ENCODE data around the gene FHL3. TPM values are rescaled to one million over a fixed set of nuclear protein-coding genes. Genes with fewer than 3 reads are reported as not detected.

The FHL3 gene
- total RNA-seq, 1 donor from 2014 or later, result 57.9 TPM

DNA sequence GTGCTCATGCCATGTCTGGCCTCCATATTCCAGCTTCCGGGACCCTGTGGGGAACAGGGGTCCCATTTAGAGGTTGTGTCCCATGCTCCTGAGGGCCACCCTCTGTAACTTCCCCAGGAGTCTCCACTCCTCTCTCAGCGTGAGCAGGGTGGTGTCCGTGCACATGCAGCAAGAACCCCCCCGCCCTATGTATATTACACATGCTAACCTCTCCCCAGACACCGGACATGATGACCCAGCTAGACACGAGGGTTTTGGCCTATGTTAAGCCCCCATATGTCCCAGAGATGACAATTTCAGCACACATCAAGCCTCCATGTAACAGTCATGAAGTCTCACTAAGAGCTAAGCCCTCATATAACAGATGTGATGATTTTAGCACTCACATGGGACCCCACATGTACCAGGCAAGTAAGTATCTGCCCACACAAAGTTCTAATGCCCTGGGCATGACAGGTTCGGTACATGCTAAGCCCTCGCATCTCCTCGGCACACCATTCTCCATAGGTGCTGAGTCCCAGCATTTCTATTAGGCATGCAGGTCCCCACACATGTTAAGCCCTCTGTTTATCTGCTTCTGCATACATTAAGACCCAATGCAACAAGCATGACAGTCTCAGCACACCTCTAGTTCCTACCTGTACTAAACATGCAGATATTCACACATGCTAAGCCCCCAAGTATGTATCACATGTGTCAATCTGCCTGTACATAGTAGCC lies 7.1 kb downstream of the FHL3 start:
- H3K27ac Mint-ChIP-seq (ENCODE audit: unreplicated experiment), result peak overlapping the region; percentile 24
- H3K4me3 Mint-ChIP-seq (ENCODE audit: unreplicated experiment), result no peak overlapping the region
- peaks cover 23% of the 10 kb centered on the region for H3K36me3 Mint-ChIP-seq (ENCODE audit: low read depth)

DNA sequence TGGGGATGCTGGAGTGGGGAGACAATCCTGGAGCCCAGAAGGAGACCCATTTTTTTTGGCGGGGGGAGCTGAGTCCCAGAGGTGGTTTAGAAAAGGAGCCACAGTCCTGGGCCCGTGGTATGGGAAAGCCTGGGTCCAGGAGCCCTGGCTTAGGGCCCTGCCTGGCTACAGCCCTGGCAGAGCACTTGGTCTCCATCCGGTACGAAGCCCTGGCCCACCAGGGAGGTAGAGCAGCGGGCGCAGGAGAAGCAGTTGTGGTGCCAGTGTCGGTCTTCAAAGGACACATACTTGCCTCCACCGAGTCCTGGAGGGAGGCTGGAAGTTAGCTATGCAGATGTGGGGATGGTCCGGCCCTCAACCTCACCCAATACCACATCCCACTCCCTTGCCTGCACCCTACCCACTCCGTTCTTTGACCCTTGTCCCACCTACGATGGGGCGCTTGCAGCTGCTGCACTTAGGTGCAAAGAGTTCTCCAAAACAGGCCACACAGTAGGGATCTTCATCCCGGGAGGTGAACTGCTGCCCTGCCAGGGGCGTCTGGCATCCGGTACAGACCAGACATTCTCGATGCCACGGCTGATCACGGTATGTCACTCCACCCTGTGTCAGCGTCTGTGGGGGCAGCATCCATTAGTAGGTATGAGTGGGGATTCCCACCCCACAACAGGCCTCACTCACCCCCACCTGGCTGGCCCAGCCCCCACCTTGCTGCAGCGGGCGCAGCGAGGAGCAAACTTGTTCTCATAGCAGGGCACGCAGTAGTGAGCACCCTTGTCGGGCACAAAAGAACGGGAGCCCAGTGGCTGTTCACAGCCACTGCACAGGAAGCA lies 7.8 kb downstream of the FHL3 start:
- TF ChIP-seq, protein P1, sequence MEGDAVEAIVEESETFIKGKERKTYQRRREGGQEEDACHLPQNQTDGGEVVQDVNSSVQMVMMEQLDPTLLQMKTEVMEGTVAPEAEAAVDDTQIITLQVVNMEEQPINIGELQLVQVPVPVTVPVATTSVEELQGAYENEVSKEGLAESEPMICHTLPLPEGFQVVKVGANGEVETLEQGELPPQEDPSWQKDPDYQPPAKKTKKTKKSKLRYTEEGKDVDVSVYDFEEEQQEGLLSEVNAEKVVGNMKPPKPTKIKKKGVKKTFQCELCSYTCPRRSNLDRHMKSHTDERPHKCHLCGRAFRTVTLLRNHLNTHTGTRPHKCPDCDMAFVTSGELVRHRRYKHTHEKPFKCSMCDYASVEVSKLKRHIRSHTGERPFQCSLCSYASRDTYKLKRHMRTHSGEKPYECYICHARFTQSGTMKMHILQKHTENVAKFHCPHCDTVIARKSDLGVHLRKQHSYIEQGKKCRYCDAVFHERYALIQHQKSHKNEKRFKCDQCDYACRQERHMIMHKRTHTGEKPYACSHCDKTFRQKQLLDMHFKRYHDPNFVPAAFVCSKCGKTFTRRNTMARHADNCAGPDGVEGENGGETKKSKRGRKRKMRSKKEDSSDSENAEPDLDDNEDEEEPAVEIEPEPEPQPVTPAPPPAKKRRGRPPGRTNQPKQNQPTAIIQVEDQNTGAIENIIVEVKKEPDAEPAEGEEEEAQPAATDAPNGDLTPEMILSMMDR (IDR thresholded peaks at IDR 0.05), result no peak
- DNase-seq (ENCODE audit: low spot score), result no peak
- no peaks in the 10 kb centered on the region for H3K9me3 Mint-ChIP-seq (ENCODE audit: low read depth)
- peaks cover 52% of the 10 kb centered on the region for H3K4me1 Mint-ChIP-seq (ENCODE audit: low read depth)
- peaks cover 23% of the 10 kb centered on the region for H3K36me3 Mint-ChIP-seq (ENCODE audit: low read depth)
- peak overlapping the region; percentile 41 for H3K27ac Mint-ChIP-seq (ENCODE audit: unreplicated experiment)
- H3K27me3 Mint-ChIP-seq (ENCODE audit: low read depth), result no peaks in the 10 kb centered on the region
- H3K4me3 Mint-ChIP-seq (ENCODE audit: unreplicated experiment), result no peak overlapping the region

More for the DNA sequence above, 7.1 kb downstream of the FHL3 start:
- H3K9me3 Mint-ChIP-seq (ENCODE audit: low read depth), result no peaks in the 10 kb centered on the region
- H3K27me3 Mint-ChIP-seq (ENCODE audit: low read depth), result no peaks in the 10 kb centered on the region
- TF ChIP-seq, protein P1 (IDR thresholded peaks at IDR 0.05), result no peak
- DNase-seq (ENCODE audit: low spot score), result no peak
- H3K4me1 Mint-ChIP-seq (ENCODE audit: low read depth), result peaks cover 55% of the 10 kb centered on the region

DNA sequence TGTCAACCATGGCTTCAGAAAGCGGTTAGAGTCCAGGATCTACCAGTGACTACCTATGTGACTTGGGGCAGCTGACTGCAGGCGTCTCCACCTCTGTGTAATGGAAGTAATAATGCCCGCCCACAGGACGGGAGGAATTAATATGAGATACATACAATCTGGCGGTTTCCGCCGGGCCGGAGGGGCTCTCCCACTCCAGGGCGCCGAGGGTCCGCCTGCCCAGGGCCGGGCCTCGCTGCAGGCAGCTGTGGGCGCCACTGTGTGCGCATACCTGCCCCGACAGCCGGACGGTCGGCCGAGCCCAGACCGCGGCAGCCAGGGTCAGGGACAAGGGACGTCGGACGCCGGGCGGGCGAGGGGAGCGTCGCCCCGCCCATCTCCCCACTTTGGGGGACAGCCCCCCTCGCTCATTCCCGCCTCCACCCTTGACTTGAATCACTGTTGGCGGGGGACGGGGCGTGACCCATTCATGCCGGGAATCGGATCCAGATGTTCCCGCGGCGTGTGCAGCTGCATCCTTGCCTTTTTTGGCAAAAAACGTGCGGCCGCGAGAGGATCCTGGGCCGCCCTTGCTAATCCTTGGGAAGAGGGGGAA lies 9.5 kb downstream of the FHL3 start:
- Mint-ChIP-seq H3K4me3 (ENCODE audit: unreplicated experiment) (peak overlapping the region; percentile 28), H3K4me1 (ENCODE audit: low read depth) (peaks cover 38% of the 10 kb centered on the region), H3K36me3 (ENCODE audit: low read depth) (peaks cover 23% of the 10 kb centered on the region), H3K27ac (ENCODE audit: unreplicated experiment) (peak overlapping the region; percentile 5), H3K27me3 (ENCODE audit: low read depth) (no peaks in the 10 kb centered on the region), H3K9me3 (ENCODE audit: low read depth) (no peaks in the 10 kb centered on the region)
- TF ChIP-seq, protein P1 (IDR thresholded peaks at IDR 0.05), result no peak
- no peak for DNase-seq (ENCODE audit: low spot score)

DNA sequence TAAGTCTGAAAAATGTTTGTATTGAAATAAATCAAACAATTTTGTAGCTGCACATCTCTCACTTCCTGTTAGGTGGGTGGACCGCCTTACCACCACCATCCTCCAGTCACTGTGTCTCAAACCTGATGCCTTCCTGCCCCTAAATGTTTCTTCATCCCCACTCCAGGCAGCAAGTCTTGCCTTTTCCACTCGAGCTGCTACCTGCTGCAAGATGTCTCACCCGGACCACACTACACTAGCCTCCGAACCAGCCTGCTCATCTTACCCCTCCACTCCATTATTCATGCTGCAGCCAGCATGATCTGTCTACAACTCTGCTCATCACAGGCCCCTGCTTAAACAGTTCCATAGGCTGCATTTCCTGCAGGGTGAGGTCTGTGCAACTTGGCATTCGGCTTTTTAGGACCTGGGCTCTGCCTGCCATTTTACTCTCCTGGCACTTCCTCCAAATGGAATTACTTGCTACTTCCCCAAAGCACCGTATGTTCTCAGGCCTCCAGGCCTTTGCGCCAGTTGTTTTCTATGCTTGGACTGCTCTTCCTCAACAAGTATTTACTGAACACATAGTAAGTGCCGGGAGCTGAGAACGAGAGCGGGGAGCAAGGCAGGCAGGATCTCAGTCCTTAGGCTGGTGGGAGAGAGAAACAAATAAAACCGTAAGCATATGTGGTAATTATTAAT lies 10.3 kb downstream of the FHL3 start:
- peaks cover 37% of the 10 kb centered on the region for H3K4me1 Mint-ChIP-seq (ENCODE audit: low read depth)
- H3K27me3 Mint-ChIP-seq (ENCODE audit: low read depth), result no peaks in the 10 kb centered on the region
- no peaks in the 10 kb centered on the region for H3K9me3 Mint-ChIP-seq (ENCODE audit: low read depth)
- no peak for DNase-seq (ENCODE audit: low spot score)
- no peak overlapping the region for H3K4me3 Mint-ChIP-seq (ENCODE audit: unreplicated experiment)
- peaks cover 23% of the 10 kb centered on the region for H3K36me3 Mint-ChIP-seq (ENCODE audit: low read depth)
- peak overlapping the region; percentile 58 for H3K27ac Mint-ChIP-seq (ENCODE audit: unreplicated experiment)
- TF ChIP-seq, protein P1 (IDR thresholded peaks at IDR 0.05), result no peak
